GM12891 (cell line): ENCODE results near the gene WFDC1.

Source experiments
- POLR2A ChIP-seq: IDR thresholded peaks from 2 replicates; pipeline ENCODE4 v1.6.1; 2011; ENCODE audit warnings: low read depth, low read length, control low read depth
- POLR2AphosphoS5 ChIP-seq: IDR thresholded peaks from 2 replicates; pipeline ENCODE4 v1.6.1; 2011; ENCODE audit warnings: low read depth, low read length, control low read depth
- POU2F2 ChIP-seq: IDR thresholded peaks from 2 replicates; pipeline ENCODE4 v1.6.1; 2011; ENCODE audit warnings: low read depth, mild to moderate bottlenecking, control low read depth, low read length, moderate library complexity
- SPI1 ChIP-seq: IDR thresholded peaks from 2 replicates; pipeline ENCODE4 v1.6.1; 2011; ENCODE audit warnings: low read depth, low read length, control low read depth
- TAF1 ChIP-seq: IDR thresholded peaks from 2 replicates; pipeline ENCODE4 v1.6.1; 2011; ENCODE audit warnings: low read depth, low read length, control low read depth

DNA sequence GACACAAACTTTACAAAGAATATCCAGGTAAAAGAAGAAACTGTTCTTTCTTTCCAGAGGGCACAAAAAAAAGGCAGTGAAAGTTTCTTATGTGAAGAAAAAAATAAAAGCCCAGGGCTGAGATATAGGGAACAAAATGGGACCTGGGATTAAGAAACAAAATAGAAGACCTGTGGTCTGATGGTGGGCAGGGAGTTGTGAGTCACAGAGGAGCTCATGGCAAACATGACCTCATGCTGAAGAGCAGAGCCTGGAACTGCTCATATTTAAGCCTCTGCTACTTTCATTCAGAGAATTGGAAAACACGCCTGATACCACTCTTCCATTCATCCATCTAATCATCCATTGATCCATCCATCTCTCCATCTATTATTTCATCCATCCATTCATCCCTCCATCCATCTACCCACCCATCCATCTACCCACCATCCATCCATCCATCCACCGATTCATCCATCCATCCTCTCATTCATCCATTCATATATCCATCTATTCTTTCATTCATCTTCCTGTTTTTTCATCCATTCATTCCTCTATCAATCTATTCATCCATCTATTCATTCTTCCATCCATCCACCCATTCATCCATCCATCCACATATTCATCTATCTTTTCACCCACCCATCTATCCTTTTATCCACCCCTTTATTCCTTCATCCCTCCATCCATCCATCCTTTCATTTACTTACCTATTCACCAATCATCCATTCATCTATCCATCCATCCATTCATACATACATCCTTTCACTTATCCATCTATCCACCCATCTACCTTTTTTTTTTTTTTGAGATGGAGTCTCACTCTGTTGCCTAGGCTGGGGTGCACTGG, 30.0 kb downstream of the WFDC1 start:
- no peak for TF ChIP-seq POLR2A
- no peak for TF ChIP-seq POU2F2
- TF ChIP-seq POLR2AphosphoS5 = no peak
- TF ChIP-seq TAF1 = no peak
- no peak for TF ChIP-seq SPI1
